Measurements from ENCODE around the gene GPALPP1.
"Not testable (repeated sequence)": the region's sequence is repeated elsewhere in the genome, so short reads cannot be mapped to it uniquely, and the experiment has no call there.

GPALPP1 gene, protein sequence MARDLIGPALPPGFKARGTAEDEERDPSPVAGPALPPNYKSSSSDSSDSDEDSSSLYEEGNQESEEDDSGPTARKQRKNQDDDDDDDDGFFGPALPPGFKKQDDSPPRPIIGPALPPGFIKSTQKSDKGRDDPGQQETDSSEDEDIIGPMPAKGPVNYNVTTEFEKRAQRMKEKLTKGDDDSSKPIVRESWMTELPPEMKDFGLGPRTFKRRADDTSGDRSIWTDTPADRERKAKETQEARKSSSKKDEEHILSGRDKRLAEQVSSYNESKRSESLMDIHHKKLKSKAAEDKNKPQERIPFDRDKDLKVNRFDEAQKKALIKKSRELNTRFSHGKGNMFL

GRCh38 chr13:44989071-44989889 lies at the start of gene GPALPP1, which contains the start of gene NUFIP1:
Gene GPALPP1, plus strand, starts transcription at chr13:44989538. Its CDS starts 117 bp downstream, at chr13:44989655.
Gene NUFIP1, minus strand, starts transcription at chr13:44989471. Its CDS starts 35 bp downstream, at chr13:44989436.
- peak; percentile 98 for DNase-seq

- not testable (repeated sequence) for DNase-seq
Measured at GRCh38 chr13:44943411-44943810, 45.9 kb upstream of the GPALPP1 start.

- no peak for DNase-seq
Measured at GRCh38 chr13:44951184-44951583, 38.2 kb upstream of the GPALPP1 start.

- DNase-seq: no peak
Measured at GRCh38 chr13:44952671-44953070, 36.7 kb upstream of the GPALPP1 start.

GRCh38 chr13:44954224-44954623 lies 35.1 kb upstream of the GPALPP1 start:
- no peak for DNase-seq

DNA sequence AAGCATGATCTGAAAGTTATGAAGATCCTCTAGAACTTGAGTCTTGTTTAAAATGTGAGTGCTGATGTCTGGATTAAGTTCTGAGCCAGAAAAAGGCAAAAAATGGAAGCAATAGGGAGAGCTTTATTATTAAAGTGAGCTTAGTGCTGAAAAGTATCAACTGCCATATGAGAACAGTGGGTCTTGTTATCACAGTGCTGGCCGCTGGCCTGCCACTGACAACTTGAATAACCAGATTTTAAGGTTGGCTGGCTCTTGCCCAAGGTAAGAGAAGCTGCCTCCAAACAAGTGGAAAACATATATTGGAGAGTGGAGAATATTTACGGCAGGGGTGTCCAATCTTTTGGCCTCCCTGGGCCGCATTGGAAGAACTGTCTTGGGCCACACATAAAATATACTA lies 33.9 kb upstream of the GPALPP1 start:
- no peak for DNase-seq

DNA sequence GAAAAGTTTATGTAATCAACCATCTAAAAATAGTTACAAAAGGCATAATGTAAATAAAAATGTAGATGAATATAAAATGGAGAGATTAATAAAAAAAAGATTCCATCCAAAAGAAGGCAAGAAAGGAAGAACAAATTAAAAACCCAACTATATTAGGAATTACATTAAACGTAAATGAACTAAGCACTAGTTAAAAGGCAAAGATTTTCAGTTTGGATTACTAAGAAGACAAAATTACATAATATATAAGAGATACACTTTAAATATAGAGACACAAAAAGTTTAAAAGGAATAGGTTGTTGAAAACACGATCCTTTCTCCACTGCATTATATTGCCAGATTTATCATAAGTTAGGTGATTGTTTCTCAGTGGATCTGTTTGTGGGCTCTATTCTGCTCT lies 27.3 kb upstream of the GPALPP1 start:
- no peak for DNase-seq

DNA sequence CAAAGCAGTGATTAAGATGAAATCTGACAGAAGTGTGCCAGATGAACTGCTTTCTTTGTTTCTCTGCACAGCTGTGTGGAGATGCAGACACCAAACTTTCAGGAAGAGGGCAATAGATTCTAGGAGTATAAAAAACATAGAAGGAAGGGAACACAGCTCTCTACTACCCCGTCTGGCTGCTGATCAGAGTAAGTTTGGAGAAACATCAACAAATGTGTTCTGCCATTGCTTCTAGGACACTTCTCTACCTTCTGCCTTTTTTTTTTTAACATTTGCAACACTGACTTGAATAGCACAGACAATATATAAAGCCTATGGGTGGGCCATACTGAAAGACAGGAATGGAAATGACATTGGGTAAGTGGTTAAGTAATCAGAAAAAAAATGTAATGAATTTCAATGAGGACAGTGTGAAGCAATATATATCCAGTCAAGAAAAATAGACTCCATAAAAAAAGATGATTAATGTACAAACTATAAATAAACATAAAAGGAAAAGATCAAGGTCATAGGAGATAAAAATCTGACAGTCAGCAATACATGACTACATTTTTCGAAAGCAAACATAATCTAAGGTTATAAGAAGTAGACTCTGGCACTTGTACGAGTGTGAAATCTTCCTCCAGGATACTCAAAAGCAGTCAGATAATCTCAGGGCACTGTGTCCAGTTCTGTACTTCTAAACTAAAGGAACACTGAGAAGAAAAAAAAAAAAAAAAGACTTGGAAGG lies 21.5 kb upstream of the GPALPP1 start:
- no peak for DNase-seq

GRCh38 chr13:44968434-44968815 lies 20.9 kb upstream of the GPALPP1 start:
- DNase-seq: no peak

- DNase-seq: no peak
Measured at GRCh38 chr13:44969551-44970484, 19.5 kb upstream of the GPALPP1 start.

DNA sequence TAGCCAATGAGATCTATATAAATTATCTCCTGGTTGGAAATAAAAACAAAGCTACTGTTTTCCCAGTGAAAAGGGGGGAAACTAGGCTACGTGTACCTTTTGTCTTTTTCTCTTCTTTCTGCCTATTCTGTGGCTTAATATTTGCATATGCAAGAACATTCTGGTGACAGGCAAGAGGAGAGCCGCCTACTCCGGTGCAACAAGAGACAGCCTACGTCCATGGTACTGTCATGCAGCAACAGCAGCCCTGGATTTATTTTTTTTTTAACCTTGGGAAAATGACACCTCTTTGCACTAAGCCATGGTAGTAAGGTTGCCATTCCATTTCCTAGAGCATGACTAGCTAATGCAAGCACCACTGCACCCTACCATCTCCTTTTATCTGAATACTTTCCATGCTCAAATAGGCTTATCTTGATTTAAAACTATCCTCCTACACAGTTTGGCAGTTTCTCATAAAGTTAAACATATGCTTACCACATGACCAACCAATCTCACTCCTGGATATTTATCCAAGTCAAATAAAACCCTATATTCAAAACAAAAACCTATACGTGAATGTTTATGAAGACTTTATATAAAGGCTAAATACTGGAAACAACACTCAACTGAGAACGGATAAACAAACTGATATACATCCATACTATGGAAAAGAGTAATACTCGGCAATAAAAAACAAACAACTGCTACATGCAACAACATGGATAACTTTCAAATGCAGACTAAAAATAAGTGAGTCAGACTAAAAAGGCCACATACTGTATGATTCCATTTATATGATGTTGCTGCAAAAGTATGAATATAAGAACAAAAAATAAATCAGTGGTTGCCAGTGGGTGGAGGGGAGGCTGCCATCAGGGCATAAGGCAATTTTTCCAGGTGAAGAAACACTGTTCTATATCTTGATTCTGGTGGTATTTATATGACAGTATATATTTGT lies 17.4 kb upstream of the GPALPP1 start:
- DNase-seq: no peak

DNA sequence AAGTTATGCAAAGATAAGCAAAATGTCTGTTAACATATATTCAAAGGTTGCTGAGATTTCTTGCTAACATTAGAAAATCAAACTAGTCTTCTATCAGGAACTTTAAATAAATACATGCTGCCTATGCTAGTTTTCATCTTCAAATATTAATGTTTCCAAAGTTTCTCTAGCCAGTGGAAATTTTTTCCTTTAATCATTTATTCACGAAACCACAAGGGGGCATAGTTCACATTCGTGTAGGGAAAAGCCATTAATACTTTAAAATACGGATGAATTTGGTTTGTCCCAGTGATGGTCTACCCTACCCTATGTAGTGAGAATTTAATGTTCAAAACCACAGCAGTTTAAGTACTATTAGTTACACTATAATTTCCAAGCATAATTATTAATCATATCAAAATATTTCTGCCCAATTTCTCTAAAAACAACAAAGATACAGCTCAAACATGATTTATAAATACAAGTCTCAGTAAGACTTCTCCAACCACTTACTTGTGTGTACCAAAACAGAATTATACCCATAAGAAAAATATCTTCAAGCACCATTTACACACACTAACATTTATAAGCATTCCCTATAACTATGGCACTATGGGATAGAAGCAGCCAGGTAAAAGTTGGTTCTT lies 16.3 kb upstream of the GPALPP1 start:
- no peak for DNase-seq

- no peak for DNase-seq
Measured at GRCh38 chr13:44974056-44974793, 15.1 kb upstream of the GPALPP1 start.

DNA sequence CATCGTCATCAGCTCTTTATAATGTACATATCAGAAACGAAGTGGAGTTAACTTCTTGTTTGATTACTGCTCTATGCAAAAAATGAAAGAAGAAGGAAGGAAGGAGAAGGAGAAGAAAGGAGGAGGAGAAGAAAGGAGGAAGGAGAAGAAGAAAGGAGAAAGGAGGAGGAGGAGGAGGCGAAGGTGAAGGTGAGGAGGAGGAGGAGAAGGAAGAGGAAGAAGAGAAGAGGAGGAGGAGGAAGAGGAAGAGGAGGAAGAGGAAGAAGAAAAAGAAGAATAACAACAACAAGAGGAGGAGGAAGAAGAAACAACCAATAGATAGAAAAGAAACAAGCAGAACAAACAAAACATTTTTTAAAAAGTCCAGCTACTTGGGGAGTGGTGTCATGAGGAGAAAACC lies 13.1 kb upstream of the GPALPP1 start:
- DNase-seq: no peak

DNA sequence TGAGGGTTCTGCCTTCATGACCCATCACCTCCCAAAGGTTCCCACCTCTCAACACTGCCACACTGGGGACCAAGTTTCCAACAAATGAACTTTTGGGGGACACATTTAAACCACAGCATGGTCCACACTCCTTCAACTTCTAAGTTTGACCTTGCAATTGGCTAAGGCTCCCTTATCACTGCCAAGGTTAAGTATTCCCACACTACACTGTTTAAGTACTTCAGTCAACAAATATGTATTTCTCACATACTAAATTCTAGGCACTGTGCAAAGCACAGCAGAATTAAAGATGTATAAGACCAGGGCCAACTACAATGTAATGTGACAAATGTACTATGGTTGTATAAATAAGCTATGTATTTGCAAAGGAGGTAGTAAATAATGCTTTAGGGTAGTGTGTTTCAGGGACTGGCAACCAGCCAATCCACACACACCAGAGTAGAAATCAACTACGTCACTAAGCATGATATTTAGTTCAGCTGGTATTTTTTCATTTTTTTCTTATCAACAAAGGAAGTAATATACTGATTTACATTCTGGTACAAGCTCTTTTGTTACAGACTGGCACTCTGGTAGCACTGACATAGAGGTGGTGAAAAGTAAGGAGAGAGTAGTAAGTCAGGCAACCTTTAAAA lies 12.3 kb upstream of the GPALPP1 start:
- no peak for DNase-seq

DNA sequence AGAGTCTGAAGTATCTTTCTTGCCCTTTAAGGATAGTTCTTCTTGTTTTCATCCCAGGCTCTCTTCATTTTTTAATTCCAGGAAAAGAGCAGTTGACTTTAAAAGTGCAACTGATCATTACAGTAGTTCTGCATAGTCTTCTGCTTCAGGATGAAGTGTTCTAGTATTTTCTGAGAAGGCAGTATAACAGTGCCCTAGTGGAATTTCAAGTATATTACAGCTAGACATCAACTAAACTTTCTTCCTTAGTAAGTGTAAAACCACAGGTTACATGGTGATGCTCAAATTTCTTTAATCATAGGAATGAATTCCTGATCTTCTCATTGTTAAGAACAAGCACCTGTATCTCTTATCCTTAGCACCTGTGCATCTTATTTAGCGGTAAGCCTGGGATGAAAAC lies 11.0 kb upstream of the GPALPP1 start:
- DNase-seq: no peak

GRCh38 chr13:44989941-44990340 lies 603 bp downstream of the GPALPP1 start:
- no peak for DNase-seq

DNA sequence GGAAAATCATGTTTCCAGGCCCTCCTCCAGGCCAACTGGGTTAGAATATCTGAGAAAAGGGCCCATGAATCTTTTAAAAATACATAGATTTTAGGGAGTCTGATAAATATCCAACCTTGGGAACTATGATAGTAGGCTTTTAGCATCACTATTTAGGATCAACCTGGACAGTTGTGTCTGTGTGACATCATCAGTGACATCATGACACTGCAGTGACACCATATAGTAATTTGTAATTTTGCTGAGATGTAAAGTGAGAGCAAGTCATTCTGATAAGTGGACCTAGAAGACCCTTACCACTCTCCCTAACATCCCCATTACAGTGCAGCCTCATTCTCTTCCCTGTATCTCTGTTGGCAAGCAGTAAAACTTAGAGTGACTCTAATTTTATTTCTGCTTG lies 14.1 kb downstream of the GPALPP1 start:
- DNase-seq: no peak

DNA sequence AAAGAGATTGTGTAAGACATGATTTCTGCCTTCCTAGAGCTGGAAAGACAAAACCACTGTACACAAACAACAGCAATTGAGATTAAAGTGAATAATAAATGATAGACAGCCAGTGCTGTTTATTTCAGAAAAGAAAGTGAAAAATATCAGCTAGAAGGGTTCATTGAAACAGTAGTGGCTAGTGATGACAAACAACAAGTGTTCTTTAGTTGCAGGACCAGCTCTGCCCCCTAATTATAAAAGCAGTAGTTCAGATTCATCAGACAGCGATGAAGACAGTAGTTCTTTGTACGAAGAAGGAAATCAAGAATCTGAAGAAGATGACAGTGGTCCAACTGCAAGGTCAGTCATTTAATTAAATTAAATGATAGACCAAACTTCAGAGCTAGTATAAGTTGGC lies 14.8 kb downstream of the GPALPP1 start:
- no peak for DNase-seq

Data from activated CD8-positive, alpha-beta memory T cell treated with anti-CD3 and anti-CD28 coated beads, Interleukin-2, amount 50 U/mL, for 48 hours (primary cell).